GM21825 (cell line): ENCODE data around the gene MYBPC1.
"Not testable (repeated sequence)": the region's sequence is repeated elsewhere in the genome, so short reads cannot be mapped to it uniquely, and the experiment has no call there.

Experiments
- ATAC-seq: cut with Tn5 transposase; IDR thresholded peaks from one replicate; pipeline ENCODE4 v1.9.1; 2021; ENCODE audit warnings: mild to moderate bottlenecking, moderate library complexity; ENCODE audit not compliant: unreplicated experiment

MYBPC1 gene

DNA sequence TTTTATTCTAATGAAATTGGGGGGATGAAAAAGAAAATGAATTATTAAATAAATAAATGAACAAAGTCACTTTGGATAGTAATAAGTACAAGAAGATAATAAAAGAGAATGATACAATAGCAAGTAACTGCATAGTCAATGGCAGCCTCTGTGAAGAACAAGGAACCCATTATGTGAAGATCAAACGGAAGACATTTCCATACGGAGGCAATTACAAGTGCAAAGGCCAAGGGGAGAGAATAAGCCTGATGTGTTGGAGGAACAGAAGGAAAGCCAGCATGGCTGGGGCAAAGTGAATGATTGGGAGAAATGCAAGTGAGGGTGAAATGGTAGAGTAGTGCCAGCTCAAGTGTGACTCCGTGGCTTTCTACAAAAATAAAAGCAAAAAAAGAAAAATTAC is 58.7 kb downstream of the MYBPC1 start:
- ATAC-seq = no peak

- no peak for ATAC-seq
Observed at GRCh38 chr12:101654442-101654841, 59.7 kb downstream of the MYBPC1 start.

DNA sequence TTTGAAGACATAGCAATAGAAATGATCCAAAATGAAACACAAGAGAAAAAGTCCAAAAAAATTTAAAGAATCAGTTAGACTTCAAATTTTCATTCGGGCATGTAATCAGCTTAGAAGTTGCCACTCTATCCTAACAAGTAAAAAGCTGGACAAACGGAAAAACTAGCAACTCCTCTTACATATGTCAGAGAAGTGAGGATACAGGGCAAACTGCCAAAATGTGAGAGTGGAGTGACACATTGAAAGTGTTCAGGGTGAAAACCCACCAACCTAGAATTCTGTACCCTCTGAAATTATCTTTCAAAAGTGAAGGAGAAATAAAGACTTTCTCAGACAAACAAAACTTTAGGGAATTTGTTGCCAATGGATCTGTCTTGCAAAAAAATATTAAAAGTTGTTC is 60.6 kb downstream of the MYBPC1 start:
- no peak for ATAC-seq

- not testable (repeated sequence) for ATAC-seq
Observed at GRCh38 chr12:101660662-101661061, 65.9 kb downstream of the MYBPC1 start.

DNA sequence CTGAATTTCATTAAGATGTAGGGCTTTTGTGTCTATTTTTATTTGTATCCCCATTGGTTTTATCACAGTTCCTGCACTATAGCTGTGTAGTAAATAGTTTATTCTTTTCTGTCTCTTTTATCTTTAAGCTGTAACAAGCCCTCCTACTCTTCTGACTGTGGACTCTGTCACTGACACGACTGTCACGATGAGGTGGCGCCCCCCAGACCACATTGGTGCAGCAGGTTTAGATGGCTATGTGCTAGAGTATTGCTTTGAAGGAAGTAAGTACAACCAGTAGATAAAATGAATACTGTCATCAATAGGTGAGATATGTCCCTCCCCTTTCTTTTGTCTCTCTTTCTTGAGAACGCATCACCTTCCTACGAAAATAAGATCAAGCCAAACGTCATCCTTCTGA is 68.5 kb downstream of the MYBPC1 start:
- ATAC-seq = no peak

DNA sequence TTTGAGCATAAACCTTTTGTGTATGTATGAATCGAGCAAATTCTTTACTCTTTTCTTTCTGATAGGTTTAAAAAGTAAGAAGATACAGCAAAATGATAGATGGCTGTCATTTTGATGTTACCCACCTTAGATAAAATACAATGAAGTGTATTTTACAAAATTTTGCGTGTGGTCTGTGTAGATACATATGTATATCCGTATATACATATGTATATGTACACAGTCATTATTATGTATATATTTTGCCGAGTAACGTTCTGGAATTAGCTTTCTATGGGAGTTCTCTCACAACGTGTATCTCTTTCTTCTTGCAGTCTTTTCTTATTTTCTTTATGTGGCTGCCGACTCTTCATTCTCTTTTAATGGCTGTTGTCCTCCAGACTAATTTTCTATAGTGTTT is 70.2 kb downstream of the MYBPC1 start:
- no peak for ATAC-seq

GRCh38 chr12:101666052-101666728 is 71.4 kb downstream of the MYBPC1 start:
- ATAC-seq = no peak

- no peak for ATAC-seq
Observed at GRCh38 chr12:101667591-101667990, 72.8 kb downstream of the MYBPC1 start.

GRCh38 chr12:101670007-101670671 is 75.4 kb downstream of the MYBPC1 start:
- ATAC-seq = no peak

- ATAC-seq = peak; percentile 88
Observed at GRCh38 chr12:101671157-101671791, 76.5 kb downstream of the MYBPC1 start.

DNA sequence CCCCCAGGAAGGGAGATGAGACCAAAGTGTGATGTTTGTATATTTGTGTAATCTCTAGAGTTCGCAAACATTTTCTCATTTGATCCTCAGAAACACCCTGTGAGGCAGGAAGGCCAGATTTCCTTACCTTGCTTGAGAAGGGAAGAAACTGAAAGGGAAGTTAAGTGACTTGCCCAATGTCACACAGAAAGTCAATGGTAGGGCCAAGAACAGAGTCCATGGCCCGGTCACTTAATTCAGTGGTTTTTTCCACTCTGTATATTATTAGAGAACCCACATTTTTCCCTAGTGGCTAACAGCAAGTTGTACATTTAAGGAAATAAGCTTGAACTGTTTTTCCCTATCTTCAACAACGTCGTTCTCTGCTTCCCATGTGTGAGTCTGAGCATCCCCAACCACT is 77.1 kb downstream of the MYBPC1 start:
- peak; percentile 19 for ATAC-seq

GRCh38 chr12:101675555-101675954 is 80.8 kb downstream of the MYBPC1 start:
- ATAC-seq = no peak

DNA sequence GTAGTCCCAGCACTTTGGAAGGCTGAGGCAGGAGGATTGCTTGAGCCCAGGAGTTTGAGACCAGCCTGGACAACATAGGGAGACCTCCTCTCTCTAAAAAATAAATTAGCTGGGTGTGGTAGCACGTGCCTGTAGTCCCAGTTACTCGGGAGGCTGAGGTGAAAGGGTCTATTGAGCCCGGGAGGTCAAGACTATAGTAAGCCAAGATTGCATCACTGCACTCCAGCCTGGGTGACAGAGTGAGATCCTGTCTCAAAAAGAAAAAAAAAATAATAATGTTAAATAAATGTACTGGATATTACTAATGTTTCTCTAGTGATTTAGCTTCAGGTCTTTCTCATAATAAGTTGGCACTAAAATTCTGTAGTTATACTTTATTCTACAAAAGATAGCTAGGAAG is 81.7 kb downstream of the MYBPC1 start:
- ATAC-seq = not testable (repeated sequence)

GRCh38 chr12:101678081-101678480 is 83.3 kb downstream of the MYBPC1 start:
- ATAC-seq = no peak

DNA sequence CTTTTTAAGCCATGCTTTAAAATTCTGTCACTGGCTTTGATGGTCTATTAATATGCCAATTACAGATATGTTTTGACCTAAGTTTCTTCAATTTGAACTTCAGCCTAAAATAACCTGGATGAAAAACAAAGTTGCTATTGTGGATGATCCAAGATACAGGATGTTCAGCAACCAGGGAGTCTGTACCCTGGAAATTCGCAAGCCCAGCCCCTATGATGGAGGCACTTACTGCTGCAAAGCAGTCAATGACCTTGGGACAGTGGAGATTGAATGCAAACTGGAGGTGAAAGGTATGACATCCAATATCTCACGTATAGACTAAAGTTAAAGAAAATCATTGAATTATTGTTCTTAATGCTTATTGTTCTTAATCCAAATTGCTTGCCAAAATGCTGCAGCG is 85.5 kb downstream of the MYBPC1 start:
- no peak for ATAC-seq

DNA sequence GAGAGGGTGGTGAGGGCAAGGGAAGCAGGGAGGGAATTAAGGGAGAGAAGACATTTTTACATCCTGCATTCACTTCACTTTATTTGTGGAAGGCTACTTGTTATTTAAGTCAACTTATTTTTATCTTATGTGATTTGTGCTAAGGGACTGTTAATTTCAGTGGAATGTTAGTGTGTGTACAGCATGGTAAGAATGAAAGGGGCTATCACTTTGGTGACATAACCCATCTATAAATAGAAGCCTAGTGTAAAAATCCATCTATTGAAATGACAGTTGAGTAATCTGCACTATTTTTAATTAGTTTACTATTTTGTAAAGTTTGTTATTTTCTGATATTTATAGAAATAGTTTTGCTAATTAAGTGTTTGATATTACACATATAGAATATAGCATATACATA is 85.9 kb downstream of the MYBPC1 start:
- no peak for ATAC-seq

- ATAC-seq = not testable (repeated sequence)
Observed at GRCh38 chr12:101681627-101682026, 86.9 kb downstream of the MYBPC1 start.

GRCh38 chr12:101685092-101685491 is 90.3 kb downstream of the MYBPC1 start:
- no peak for ATAC-seq

DNA sequence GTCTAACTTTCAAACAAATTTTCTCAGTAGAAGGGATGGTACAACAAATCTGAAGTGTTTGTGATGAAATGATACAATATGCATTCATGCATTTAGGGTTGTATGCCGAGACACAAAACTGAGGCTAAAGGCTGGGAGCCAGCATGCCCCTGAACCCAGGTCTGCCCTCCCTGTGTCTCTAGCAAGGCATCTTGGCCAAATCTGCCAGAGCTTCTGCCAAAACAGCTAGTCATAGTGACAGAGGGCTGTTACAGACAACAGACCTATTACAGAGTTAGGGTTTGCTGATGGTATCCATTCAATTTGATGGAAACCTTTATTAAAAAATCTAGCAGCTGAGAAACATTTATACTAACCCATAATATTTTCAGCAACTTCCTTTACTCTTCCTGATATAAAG is 91.4 kb downstream of the MYBPC1 start:
- ATAC-seq = no peak

DNA sequence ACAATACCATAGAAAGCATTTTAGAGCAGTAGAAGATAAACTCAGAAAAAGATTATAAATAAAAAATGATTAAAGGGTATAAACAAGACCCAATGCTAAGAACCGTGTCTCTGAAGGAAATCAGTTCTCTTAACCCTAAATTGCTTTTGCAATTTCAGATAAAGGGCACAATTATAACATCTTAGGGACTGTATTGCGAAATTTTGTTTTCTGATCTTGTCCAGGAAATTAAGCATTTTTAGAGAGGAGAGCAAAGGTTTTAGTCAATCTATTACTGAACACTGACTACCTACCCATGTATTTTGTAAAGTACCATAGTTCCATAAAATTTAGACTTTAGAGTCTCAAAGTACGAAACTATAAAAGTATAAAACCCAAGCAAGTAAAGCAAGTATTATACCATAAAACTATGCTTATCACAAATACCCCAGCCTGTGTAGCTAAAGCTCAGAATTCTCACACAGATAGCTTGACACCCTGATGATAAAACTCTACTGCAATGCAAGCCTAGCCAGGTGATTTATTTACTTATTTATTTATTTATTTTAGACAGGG is 95.8 kb downstream of the MYBPC1 start:
- ATAC-seq = no peak

GRCh38 chr12:101691503-101692096 is 96.8 kb downstream of the MYBPC1 start:
- ATAC-seq = no peak
